Measurements from ENCODE around the gene PPP4R3A.
"Not testable (repeated sequence)": the region's sequence is repeated elsewhere in the genome, so short reads cannot be mapped to it uniquely, and the experiment has no call there.

The PPP4R3A gene

GRCh38 chr14:91503000-91503504 lies 7.1 kb downstream of the PPP4R3A start:
- DNase-seq (ENCODE audit: low spot score), result no peak

- no peak for DNase-seq (ENCODE audit: low spot score)
Measured at GRCh38 chr14:91501951-91502930, 7.9 kb downstream of the PPP4R3A start.

- DNase-seq (ENCODE audit: low spot score), result no peak
Measured at GRCh38 chr14:91501348-91501747, 8.8 kb downstream of the PPP4R3A start.

- DNase-seq (ENCODE audit: low spot score), result peak; percentile 25
Measured at GRCh38 chr14:91496790-91497189, 13.3 kb downstream of the PPP4R3A start.

GRCh38 chr14:91494392-91495065 lies 15.6 kb downstream of the PPP4R3A start:
- not testable (repeated sequence) for DNase-seq (ENCODE audit: low spot score)

- no peak for DNase-seq (ENCODE audit: low spot score)
Measured at GRCh38 chr14:91493169-91493568, 16.9 kb downstream of the PPP4R3A start.

- DNase-seq (ENCODE audit: low spot score), result no peak
Measured at GRCh38 chr14:91484744-91485143, 25.4 kb downstream of the PPP4R3A start.

- no peak for DNase-seq (ENCODE audit: low spot score)
Measured at GRCh38 chr14:91484186-91484585, 25.9 kb downstream of the PPP4R3A start.

GRCh38 chr14:91482263-91483013 lies 27.7 kb downstream of the PPP4R3A start:
- no peak for DNase-seq (ENCODE audit: low spot score)

- DNase-seq (ENCODE audit: low spot score), result no peak
Measured at GRCh38 chr14:91477388-91477787, 32.7 kb downstream of the PPP4R3A start.

- DNase-seq (ENCODE audit: low spot score), result no peak
Measured at GRCh38 chr14:91473046-91473445, 37.1 kb downstream of the PPP4R3A start.

- no peak for DNase-seq (ENCODE audit: low spot score)
Measured at GRCh38 chr14:91470216-91470615, 39.9 kb downstream of the PPP4R3A start.

GRCh38 chr14:91466192-91466591 lies 43.9 kb downstream of the PPP4R3A start:
- no peak for DNase-seq (ENCODE audit: low spot score)

GRCh38 chr14:91464615-91465205 lies 45.4 kb downstream of the PPP4R3A start:
- no peak for DNase-seq (ENCODE audit: low spot score)

GRCh38 chr14:91458612-91459011 lies 51.5 kb downstream of the PPP4R3A start:
- DNase-seq (ENCODE audit: low spot score), result no peak

GRCh38 chr14:91456283-91456682 lies 53.8 kb downstream of the PPP4R3A start:
- DNase-seq (ENCODE audit: low spot score), result no peak

- no peak for DNase-seq (ENCODE audit: low spot score)
Measured at GRCh38 chr14:91454580-91454979, 55.5 kb downstream of the PPP4R3A start.

GRCh38 chr14:91454155-91454554 lies 56.0 kb downstream of the PPP4R3A start:
- DNase-seq (ENCODE audit: low spot score), result no peak

GRCh38 chr14:91453744-91454143 lies 56.4 kb downstream of the PPP4R3A start:
- DNase-seq (ENCODE audit: low spot score), result no peak

GRCh38 chr14:91444335-91445020 lies 65.6 kb downstream of the PPP4R3A start:
- DNase-seq (ENCODE audit: low spot score), result no peak

- no peak for DNase-seq (ENCODE audit: low spot score)
Measured at GRCh38 chr14:91439345-91439744, 70.8 kb downstream of the PPP4R3A start.
